ENCODE results near the gene MAFF.

Gene MAFF

DNA sequence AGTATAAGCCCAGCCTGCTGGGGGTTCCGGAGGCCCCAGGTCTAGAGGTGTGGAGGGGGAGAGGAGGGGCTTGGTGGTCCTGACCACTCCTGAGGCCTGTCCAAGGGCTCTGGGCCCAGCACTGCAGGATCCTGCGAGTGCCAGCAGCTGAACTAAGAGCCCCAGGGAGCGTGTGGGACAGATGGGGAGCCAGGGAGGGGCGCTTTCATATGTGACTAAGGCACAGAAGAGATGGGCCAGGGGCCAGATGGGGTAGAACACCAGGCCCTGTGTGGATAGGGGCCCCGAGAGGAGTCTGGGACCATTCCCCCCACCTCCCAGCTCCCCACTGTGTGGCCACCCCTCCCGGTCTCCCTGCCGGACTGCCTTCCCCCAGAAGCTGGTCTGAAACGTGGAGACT lies 18.4 kb downstream of the MAFF start:
- Histone ChIP-seq H4K8ac (ENCODE audit: low read length) (no peak overlapping the region), H3K4me1 (ENCODE audit: control insufficient read depth, insufficient read depth, low read depth, low read length) (peaks cover 59% of the 10 kb centered on the region), H3K4me3 (ENCODE audit: insufficient read depth in 1 of 2, low read depth in 1 of 2, low read length in 2 of 2) (no peak overlapping the region), H3K79me1 (replicated peaks; ENCODE audit: low read length, poor library complexity, severe bottlenecking) (peaks cover 14% of the 10 kb centered on the region), H2BK12ac (ENCODE audit: low read length in 2 of 2) (no peak overlapping the region), H2BK120ac (ENCODE audit: low read depth, low read length) (no peak overlapping the region), H3K27ac (ENCODE audit: low read length, poor library complexity, severe bottlenecking) (no peak overlapping the region), H3K18ac (ENCODE audit: low read depth in 1 of 2, low read length in 2 of 2) (no peak overlapping the region), H2BK15ac (ENCODE audit: low read depth, poor library complexity, severe bottlenecking) (peak overlapping the region; percentile 12), H3K23ac (ENCODE audit: low read length in 2 of 2) (no peak overlapping the region), H3K27me3 (ENCODE audit: control insufficient read depth in 1 of 2, insufficient read depth in 1 of 2, low read length in 2 of 2) (no peaks in the 10 kb centered on the region), H2BK5ac (ENCODE audit: low read depth, low read length, poor library complexity, severe bottlenecking) (no peak overlapping the region), H3K9ac (ENCODE audit: low read length) (peak overlapping the region; percentile 78), H3K4me2 (ENCODE audit: low read length, poor library complexity, severe bottlenecking) (no peak overlapping the region), H3K36me3 (ENCODE audit: control insufficient read depth in 1 of 2, insufficient read depth in 2 of 2, low read depth in 1 of 2, low read length in 2 of 2) (peaks cover 58 to 59% of the 10 kb centered on the region in 2 experiments), H2AK5ac (ENCODE audit: low read length, severe bottlenecking) (peak overlapping the region; percentile 86), H3K4ac (ENCODE audit: low read depth in 1 of 2, low read length in 2 of 2) (no peak overlapping the region), H2AFZ (ENCODE audit: low read depth, low read length) (no peak overlapping the region), H3K9me3 (ENCODE audit: control insufficient read depth, low read length) (no peaks in the 10 kb centered on the region), H3K14ac (ENCODE audit: low read length in 2 of 2) (no peak overlapping the region), H4K91ac (ENCODE audit: low read length) (no peak overlapping the region)
- WGBS: 93% methylated on average over 6 of the region's 8 CpGs
- DNase-seq: no peak

DNA sequence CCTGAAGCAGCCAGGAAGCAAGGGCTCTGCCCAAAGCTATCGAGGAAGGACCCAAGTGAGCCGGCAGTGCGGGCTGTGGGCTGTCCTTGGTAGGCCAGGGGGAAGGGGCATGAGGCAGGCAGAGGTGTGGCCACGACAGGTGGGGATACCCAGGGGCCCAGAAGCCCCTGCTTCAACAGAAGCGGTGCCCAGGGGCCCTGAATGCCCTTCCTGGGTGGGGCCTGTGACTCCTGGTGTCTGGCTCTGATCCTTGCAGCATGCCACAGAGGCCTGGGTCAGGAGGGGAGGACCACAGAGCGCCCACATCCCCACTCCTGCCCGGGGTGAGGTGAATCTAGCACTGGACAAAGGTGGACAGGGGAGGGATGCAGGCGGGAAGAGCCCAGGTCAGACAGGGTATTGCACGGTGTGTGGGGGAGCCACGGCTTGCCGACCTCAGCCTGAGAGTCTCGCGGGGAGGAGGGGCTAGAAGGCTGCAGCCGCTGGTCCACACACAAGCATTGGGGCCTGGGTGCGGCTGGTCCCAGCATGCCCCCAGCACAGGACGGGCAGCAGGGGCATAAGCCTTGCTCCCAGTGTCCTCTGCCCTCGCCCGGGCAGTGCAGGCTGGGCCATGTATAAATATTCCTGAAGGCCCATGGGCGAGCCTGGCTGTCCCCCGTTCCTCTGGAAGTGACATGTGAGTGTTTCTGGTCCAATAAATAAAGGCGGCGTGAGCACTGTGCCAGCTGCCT lies 19.0 kb downstream of the MAFF start:
- Histone ChIP-seq H2BK120ac (ENCODE audit: low read depth, low read length) (no peak overlapping the region), H3K79me1 (replicated peaks; ENCODE audit: low read length, poor library complexity, severe bottlenecking) (peaks cover 13% of the 10 kb centered on the region), H2BK15ac (ENCODE audit: low read depth, poor library complexity, severe bottlenecking) (no peak overlapping the region), H3K4me3 (ENCODE audit: insufficient read depth in 1 of 2, low read depth in 1 of 2, low read length in 2 of 2) (no peak overlapping the region), H3K4me1 (ENCODE audit: control insufficient read depth, insufficient read depth, low read depth, low read length) (peaks cover 55% of the 10 kb centered on the region), H3K18ac (ENCODE audit: low read depth in 1 of 2, low read length in 2 of 2) (no peak overlapping the region), H2AK5ac (ENCODE audit: low read length, severe bottlenecking) (peak overlapping the region; percentile 86), H3K9ac (ENCODE audit: low read length) (peak overlapping the region; percentile 78), H2BK5ac (ENCODE audit: low read depth, low read length, poor library complexity, severe bottlenecking) (no peak overlapping the region), H3K4me2 (ENCODE audit: low read length, poor library complexity, severe bottlenecking) (no peak overlapping the region), H4K91ac (ENCODE audit: low read length) (peak overlapping the region; percentile 3), H3K23ac (ENCODE audit: low read length in 2 of 2) (no peak overlapping the region), H3K27ac (ENCODE audit: low read length, poor library complexity, severe bottlenecking) (no peak overlapping the region), H3K9me3 (ENCODE audit: control insufficient read depth, low read length) (no peaks in the 10 kb centered on the region), H2AFZ (ENCODE audit: low read depth, low read length) (no peak overlapping the region), H3K27me3 (ENCODE audit: control insufficient read depth in 1 of 2, insufficient read depth in 1 of 2, low read length in 2 of 2) (no peaks in the 10 kb centered on the region), H4K8ac (ENCODE audit: low read length) (no peak overlapping the region), H2BK12ac (ENCODE audit: low read length in 2 of 2) (no peak overlapping the region), H3K4ac (ENCODE audit: low read depth in 1 of 2, low read length in 2 of 2) (no peak overlapping the region), H3K36me3 (ENCODE audit: control insufficient read depth in 1 of 2, insufficient read depth in 2 of 2, low read depth in 1 of 2, low read length in 2 of 2) (peaks cover 58 to 59% of the 10 kb centered on the region in 2 experiments), H3K14ac (ENCODE audit: low read length in 2 of 2) (no peak overlapping the region)
- WGBS: 95% methylated on average over 22 of the region's 22 CpGs
- no peak for DNase-seq

GRCh38 chr22:38221407-38221806 lies 19.6 kb downstream of the MAFF start:
- Histone ChIP-seq H3K9ac (ENCODE audit: low read length) (no peak overlapping the region), H3K4ac (ENCODE audit: low read depth in 1 of 2, low read length in 2 of 2) (no peak overlapping the region), H2BK5ac (ENCODE audit: low read depth, low read length, poor library complexity, severe bottlenecking) (no peak overlapping the region), H2AFZ (ENCODE audit: low read depth, low read length) (no peak overlapping the region), H3K79me1 (replicated peaks; ENCODE audit: low read length, poor library complexity, severe bottlenecking) (peaks cover 14% of the 10 kb centered on the region), H3K4me3 (ENCODE audit: insufficient read depth in 1 of 2, low read depth in 1 of 2, low read length in 2 of 2) (no peak overlapping the region), H2BK15ac (ENCODE audit: low read depth, poor library complexity, severe bottlenecking) (no peak overlapping the region), H3K27me3 (ENCODE audit: control insufficient read depth in 1 of 2, insufficient read depth in 1 of 2, low read length in 2 of 2) (no peaks in the 10 kb centered on the region), H2BK120ac (ENCODE audit: low read depth, low read length) (no peak overlapping the region), H3K4me1 (ENCODE audit: control insufficient read depth, insufficient read depth, low read depth, low read length) (peaks cover 56% of the 10 kb centered on the region), H3K18ac (ENCODE audit: low read depth in 1 of 2, low read length in 2 of 2) (no peak overlapping the region), H4K8ac (ENCODE audit: low read length) (no peak overlapping the region), H3K9me3 (ENCODE audit: control insufficient read depth, low read length) (no peaks in the 10 kb centered on the region), H2BK12ac (ENCODE audit: low read length in 2 of 2) (no peak overlapping the region), H3K4me2 (ENCODE audit: low read length, poor library complexity, severe bottlenecking) (no peak overlapping the region), H3K14ac (ENCODE audit: low read length in 2 of 2) (no peak overlapping the region), H4K91ac (ENCODE audit: low read length) (no peak overlapping the region), H3K23ac (ENCODE audit: low read length in 2 of 2) (no peak overlapping the region), H3K36me3 (ENCODE audit: control insufficient read depth in 1 of 2, insufficient read depth in 2 of 2, low read depth in 1 of 2, low read length in 2 of 2) (peaks cover 57 to 64% of the 10 kb centered on the region in 2 experiments), H3K27ac (ENCODE audit: low read length, poor library complexity, severe bottlenecking) (no peak overlapping the region), H2AK5ac (ENCODE audit: low read length, severe bottlenecking) (peak overlapping the region; percentile 34)
- no peak for DNase-seq
- 97% methylated on average over 17 of the region's 22 CpGs for WGBS

DNA sequence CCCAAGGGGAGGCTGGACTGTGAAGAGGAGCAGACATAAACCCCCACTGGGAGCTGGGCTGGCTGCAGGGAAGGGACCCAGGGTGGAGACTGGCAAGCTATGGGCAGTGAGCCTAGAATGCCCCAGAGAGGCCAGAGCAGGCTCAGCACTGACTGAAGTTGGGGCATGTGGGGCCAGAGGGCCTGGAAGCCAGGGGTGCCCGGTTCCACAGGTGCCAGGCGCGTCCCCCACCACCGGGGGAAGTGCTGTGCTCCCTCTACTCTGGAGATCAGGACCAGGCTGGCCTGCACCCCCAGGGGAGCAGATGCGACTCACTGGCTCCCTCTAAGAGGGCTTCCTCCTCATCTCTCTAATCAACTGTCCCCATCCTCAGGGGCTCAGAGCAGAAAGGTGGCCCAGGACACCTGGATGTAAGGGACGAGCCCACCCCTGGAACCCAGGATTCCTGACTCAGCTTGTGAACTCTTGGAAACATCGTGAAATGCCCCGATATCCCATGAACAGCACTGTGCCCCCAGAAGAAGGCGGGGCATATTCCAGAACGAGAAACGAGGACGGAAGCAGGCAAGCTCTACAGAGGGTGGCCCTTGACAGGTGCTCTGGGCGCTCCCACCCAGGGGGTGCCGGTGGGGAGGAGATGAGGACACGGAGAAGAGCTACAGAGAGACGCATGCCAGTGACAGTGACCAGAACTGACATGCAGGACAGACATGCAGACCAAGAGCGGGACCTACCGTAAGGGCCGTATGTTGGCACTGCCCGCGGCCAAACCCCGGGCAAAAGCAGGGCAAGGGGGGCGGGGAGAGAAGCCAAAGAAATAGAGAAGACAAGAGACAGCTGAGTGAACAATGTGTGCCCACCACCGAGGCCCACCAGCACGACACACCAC lies 20.4 kb downstream of the MAFF start:
- Histone ChIP-seq H2AK5ac (ENCODE audit: low read length, severe bottlenecking) (no peak overlapping the region), H3K23ac (ENCODE audit: low read length in 2 of 2) (no peak overlapping the region), H3K27me3 (ENCODE audit: control insufficient read depth in 1 of 2, insufficient read depth in 1 of 2, low read length in 2 of 2) (no peaks in the 10 kb centered on the region), H4K8ac (ENCODE audit: low read length) (no peak overlapping the region), H3K9ac (ENCODE audit: low read length) (no peak overlapping the region), H3K4ac (ENCODE audit: low read depth in 1 of 2, low read length in 2 of 2) (no peak overlapping the region), H3K4me1 (ENCODE audit: control insufficient read depth, insufficient read depth, low read depth, low read length) (peaks cover 57% of the 10 kb centered on the region), H3K18ac (ENCODE audit: low read depth in 1 of 2, low read length in 2 of 2) (no peak overlapping the region), H3K4me2 (ENCODE audit: low read length, poor library complexity, severe bottlenecking) (no peak overlapping the region), H2BK15ac (ENCODE audit: low read depth, poor library complexity, severe bottlenecking) (no peak overlapping the region), H4K91ac (ENCODE audit: low read length) (no peak overlapping the region), H3K9me3 (ENCODE audit: control insufficient read depth, low read length) (no peaks in the 10 kb centered on the region), H2BK12ac (ENCODE audit: low read length in 2 of 2) (no peak overlapping the region), H3K14ac (ENCODE audit: low read length in 2 of 2) (no peak overlapping the region), H2BK5ac (ENCODE audit: low read depth, low read length, poor library complexity, severe bottlenecking) (no peak overlapping the region), H3K27ac (ENCODE audit: low read length, poor library complexity, severe bottlenecking) (no peak overlapping the region), H2AFZ (ENCODE audit: low read depth, low read length) (no peak overlapping the region), H3K79me1 (replicated peaks; ENCODE audit: low read length, poor library complexity, severe bottlenecking) (peaks cover 19% of the 10 kb centered on the region), H3K4me3 (ENCODE audit: insufficient read depth in 1 of 2, low read depth in 1 of 2, low read length in 2 of 2) (no peak overlapping the region), H2BK120ac (ENCODE audit: low read depth, low read length) (no peak overlapping the region), H3K36me3 (ENCODE audit: control insufficient read depth in 1 of 2, insufficient read depth in 2 of 2, low read depth in 1 of 2, low read length in 2 of 2) (peaks cover 60 to 68% of the 10 kb centered on the region in 2 experiments)
- no peak for DNase-seq
- WGBS: 92% methylated on average over 23 of the region's 25 CpGs

Measured in mesenchymal stem cell (in vitro differentiated cells and primary cell).